GM21576 (cell line): ENCODE data around the gene SLC6A1.

ENCODE experiments used
- ATAC-seq: cut with Tn5 transposase; IDR thresholded peaks from one replicate; pipeline ENCODE4 v1.9.1; 2021; ENCODE audit warnings: mild to moderate bottlenecking, moderate library complexity; ENCODE audit not compliant: unreplicated experiment

The SLC6A1 gene

DNA sequence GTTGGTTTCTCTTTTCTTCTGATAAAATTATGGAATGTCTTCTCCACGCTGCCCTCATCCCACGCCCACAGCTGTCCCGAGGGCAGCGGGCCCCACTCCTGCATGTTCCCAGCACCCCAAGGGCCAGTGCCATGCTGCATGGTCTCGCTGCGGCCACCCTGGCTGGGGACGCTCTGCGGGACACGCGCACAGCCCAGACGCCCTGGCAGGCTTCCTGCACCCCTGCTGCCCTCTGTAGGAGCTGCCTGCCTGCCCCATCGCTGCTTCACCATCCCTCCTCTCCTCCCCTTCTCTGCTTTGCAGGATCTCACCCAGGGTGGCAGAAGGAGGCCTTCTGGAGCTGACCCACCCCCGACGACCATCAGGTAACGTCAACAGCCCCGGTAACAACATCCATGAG, 22.8 kb downstream of the SLC6A1 start:
- no peak for ATAC-seq

DNA sequence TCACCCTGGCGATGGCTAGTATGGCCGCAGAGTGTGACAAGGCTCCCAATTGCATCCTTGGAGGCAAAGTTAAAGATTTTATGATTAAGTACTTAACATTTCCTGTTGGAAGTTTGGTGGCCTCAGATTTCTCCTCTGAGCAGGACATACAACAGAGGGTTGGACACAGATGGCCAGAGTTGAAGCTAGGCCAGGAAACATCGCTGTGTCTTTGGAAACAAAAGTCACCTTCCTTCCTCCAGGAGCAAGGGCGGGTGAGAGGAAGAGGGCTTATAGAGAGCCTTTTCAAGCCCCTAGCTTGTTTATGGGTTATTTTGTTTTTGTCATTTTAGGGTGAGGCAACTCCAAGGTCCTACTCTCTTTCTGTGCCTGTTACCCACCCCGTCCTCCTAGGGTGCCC, 24.2 kb downstream of the SLC6A1 start:
- no peak for ATAC-seq

DNA sequence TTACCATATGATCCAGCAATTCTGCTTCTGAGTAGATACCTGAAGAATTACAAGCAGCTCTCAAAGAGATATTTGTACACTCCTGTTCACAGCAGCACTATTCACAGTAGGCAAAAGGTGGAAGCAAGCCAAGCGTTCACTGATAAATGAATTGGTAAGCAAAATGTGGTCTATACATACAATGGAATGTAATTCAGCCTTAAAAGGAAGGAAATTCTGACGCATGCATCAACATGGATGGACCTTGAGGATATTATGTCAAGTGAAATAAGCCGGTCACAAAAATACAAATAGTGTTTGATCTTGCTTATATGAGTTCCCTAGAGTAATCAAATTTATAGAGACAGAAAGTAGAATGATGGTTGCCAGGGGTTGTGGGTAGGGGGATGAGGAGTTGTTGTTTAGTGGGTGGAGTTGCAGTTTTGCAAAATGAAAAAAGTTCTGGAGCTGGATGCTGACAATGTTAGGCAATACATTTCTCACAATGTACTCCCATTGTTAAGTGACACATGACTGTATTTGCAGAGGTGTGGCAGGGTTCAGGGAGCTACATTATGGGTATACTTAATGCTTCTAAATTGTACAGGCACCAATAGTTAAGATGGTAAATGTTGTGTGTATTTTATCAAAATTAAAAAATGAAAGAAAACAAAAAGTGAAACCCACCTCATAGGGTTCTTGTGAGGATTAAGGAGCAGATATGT, 26.7 kb downstream of the SLC6A1 start:
- ATAC-seq, result no peak

DNA sequence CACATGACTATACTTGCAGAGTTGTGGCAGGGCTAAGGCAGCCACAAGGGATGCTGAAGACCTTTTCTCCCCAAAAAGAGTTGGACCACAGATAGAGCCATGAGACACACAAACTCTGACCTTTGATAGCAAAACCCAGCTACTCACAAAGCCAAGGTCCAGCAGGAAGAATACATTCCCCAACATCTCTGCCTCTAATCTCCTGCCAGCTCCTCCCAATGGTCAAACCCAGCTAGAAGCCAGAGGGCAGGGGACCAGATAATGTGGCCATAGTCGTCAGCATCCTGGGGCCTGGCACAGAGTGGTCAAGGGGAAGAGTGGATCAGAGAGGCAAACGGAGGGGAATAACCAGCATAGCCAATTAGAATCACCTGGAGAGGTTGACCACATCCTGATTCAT, 28.2 kb downstream of the SLC6A1 start:
- ATAC-seq, result no peak

DNA sequence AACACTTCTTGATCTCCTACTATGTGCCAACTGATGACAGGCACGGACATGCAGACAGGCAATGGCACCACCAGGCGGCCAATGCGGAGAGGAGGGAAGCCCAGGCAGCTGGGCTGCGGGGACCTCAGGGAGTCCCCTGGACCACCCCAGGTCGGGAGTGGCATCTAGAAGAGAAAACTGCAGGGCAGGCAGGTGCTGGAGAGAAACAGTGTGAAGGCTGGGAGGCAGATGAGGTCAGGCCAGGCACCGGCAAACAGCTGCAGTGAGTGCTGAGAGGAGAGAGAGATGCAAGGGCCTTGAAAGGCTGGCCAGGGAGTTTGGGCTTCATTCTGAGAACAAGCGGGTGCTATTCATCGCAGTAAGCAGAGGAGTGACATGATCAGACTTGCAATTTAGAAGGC, 29.1 kb downstream of the SLC6A1 start:
- ATAC-seq, result no peak

DNA sequence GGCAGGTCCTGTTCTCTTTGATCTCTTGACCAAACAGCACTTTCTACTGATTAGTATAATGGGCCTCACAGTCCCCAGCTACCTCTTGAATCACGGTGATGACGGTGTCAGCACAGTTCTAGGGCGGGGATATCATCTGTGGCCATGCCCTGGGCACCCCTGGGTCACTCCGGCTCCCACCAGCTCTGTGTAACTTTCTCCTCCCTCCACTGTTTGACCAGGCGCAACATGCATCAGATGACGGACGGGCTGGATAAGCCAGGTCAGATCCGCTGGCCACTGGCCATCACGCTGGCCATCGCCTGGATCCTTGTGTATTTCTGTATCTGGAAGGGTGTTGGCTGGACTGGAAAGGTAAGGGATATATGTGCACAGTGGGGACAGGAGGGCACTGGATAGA, 29.6 kb downstream of the SLC6A1 start:
- no peak for ATAC-seq

DNA sequence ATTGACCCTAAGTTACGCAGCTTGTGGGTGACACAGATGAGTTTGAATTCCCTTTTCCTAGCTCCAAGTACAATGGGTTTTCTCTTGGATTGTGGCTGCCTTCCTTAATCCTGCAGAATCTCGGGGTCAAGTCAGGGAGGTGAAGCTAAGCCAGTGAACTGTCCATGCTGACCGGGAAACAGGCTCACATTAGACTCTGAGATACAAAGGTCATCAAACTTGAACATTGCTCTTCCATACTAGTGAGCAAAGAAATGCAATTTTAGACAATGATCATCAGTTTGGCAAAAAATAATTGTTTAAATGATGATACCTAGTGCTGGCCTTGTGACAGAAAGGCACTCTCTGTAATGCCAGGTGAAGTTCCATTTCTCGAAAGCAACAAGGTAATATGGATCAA, 31.6 kb downstream of the SLC6A1 start:
- no peak for ATAC-seq

DNA sequence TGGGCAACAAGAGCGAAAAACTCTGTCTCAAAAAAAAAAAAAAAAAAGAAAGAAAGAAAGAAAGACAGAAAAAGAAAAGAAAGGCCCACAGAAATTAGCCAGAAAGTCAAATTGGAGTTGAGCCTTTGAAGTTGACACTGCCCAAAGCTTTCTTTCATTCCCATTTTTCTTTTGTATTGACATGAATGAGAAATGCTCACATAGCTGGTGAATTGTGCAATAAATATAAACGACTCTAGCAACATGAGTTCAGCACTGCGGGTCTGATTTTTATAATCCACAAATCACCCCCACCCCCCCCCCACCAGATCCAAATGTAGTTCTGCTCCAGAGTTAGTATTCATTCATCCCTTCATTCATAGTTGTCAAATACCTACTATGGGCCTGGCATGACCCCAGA, 37.4 kb downstream of the SLC6A1 start:
- no peak for ATAC-seq

DNA sequence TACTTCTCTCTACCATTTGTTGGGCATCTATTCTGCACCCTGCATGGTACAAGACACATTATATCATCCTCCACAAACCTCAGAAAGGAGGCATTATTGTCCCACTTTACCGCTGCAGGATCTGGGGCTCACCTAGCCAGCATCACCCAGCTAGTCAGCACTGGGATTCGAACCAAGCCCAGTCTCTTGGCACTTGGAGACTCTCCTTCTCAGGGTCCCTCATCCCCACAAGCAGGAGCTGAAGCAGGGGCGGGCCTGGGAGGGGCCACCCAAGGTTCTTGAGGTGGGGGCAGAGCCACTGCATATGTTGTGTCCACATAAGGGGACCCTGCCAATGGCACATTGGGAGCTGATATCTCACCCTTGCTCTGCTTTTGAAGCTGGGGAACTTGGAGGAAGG, 41.3 kb downstream of the SLC6A1 start:
- no peak for ATAC-seq

DNA sequence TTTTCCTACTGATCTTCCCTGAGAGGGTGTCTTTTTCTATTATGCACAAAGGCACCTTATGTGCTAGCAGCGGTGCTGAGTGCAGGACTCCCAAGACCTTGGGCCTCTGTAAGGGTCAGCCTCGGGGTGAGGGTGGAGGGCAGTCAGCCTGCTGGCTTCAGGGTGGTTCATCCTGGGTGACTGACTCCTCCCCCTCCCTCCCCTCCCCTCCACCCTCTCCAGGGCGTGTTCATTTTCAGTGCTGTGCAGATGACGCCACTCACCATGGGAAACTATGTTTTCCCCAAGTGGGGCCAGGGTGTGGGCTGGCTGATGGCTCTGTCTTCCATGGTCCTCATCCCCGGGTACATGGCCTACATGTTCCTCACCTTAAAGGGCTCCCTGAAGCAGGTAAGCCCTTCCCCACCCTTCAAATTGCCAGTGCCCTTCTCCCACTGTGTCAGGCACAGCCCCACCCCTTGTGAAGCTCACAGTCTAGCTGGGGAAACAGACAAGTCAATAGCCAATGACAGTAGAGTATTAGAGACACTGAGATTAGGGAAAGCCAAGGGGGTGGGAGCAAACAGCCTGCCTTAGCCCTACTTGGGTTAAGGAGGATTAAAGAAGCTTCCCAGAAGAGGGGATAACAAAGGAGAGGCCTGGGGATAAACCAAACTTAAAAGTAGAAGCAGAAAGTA, 41.9 kb downstream of the SLC6A1 start:
- ATAC-seq, result no peak

DNA sequence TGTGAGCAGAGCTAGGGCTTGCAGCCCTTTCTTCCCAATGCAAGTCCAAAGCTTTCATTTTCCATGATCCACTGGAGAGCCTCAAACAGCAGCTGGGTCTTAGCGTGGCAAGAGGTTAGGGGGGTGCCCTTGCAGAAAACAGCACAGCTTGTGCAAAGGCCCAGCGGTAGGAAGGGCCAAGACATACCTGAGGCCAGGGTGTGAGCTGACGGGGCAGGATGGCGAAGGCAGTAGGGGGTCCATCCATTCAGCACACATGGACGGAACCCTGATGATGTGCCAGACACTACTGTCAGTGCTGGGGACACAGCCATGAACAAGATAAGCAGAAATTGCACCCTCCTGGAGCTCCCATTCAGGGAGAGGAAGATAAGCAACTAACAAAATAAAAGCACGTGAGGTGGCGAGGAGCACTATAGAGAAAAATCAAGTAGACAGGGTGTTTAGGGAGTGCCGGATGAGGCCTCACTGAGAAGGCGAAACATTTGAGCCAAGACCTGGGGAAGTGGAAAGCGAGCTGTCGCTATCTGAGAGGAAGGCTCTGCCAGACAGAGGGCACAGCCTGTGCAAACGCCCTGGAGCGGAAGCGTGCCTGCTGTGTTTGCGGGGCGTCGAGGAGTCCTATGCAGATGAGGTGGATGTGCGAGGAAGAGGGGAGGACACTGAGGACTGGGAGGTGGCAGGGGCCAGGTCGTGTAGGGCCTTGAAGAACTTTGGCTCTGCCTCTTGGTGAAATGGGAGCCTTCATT, 43.4 kb downstream of the SLC6A1 start:
- no peak for ATAC-seq

DNA sequence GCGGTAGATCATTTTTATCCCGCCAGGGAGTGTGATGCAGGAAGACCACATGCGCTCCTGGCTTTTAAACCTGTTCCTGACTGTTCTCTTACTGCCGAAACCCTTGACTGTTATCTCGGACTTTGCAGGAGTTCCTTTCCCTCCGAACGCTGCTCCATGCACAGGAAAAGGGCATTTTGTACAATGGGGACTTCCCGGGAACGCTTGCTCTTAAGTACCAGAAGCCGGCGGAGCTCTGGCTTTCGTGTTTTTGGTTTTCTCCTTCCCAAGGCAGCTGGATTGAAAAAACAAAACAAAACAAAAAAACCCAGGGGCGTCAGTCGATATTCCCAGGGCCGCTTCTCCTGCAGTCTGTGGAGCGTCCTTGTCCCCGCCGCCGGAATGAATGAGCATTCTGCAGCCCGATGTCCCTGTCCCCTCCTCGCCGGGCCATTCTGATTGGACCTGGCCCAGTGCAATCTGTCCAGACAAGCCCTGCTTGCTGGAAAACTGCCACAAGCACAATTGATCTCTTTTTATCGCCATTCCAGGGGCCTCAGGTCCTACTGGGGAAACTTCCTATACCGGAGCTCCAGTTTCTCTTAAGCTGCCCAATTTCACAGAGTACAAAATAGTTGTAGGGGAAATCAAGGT, 44.8 kb downstream of the SLC6A1 start:
- ATAC-seq, result no peak

DNA sequence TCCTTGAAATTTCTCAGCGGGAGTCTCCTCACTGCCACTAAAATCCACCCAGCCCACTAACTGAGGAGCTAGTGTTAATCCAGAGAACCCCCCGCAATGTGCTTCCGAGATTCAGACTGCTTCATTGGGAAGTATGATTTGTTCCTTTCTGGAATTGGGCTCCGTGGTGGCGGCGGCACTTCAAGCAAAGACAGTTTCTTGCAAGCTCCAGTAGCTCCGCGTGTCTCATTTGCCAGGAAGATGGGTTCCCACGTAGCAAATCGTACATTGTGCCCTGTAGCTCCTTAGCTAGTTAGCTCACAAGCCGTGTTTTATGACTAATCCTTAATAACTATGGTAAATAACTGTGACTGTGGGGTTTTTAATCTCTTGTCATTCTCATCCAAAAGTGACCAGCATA, 45.4 kb downstream of the SLC6A1 start:
- ATAC-seq, result no peak

DNA sequence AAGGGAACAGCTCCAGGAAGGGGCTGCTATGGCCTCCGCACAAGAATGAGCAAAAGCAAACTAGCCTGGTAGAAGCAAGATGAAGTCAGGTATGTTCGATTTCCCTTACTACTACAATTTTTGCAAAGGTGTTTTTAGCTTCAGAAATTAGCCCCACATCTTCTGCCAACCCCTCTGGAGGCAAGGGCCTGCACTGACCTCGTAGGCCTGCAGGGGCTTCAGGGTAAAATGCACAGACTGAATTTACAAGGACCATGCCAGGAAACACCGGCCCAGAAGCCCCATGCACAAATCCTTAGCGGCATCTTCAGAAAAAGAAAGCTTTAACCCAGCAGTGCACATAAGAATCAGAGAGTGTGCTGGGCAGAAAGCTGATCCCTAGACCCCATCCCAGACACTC, 53.0 kb downstream of the SLC6A1 start:
- ATAC-seq, result no peak

DNA sequence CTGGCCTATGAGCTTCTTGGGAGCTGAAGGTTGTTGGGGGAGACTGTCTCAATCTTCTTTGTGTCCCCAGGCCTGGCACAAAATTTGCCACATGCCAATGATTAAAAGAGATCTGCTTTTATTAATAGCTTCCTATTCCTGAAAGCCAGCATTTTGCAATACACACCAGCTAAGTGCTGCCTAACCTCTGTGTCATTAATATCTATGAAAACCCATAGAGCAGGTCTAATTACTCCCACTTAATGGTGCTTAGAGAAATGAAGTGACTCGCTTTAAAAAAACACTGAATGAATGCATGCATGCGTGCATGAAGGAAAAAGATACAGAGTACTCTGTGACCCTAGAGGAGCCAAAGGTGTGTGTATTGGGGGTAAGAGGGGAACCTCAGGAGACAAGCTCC, 55.0 kb downstream of the SLC6A1 start:
- ATAC-seq, result no peak

DNA sequence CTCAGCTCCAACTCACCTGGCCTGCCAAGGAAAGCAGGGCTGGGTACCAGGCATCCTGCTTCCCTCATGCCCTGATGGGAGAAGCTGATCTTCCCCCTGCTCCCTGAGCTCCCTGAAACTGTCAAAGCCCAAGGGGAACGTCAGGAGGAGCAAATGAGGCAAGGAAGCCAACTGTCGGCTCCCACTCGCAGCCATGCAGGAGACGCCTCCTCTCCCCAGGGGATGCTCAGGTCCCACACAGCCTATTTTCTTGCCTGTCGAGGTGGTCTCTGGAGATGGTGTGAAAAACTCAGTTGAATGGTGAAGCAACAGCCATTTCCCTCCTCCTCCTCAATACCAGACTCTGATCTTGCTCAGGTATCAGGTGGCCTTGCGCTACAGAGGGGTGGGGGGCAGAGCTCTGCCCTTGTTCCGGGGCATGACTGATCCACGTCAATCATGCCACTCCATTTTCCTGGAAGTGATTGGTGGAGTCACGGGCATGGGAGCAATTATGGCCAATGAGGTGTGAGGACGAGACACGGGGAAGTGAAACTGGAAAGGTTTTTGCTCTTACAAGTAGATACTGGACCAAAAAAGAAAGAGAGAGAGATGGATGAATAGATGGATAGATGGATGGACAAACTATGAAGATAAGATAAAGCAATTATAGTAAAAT, 58.2 kb downstream of the SLC6A1 start:
- no peak for ATAC-seq

DNA sequence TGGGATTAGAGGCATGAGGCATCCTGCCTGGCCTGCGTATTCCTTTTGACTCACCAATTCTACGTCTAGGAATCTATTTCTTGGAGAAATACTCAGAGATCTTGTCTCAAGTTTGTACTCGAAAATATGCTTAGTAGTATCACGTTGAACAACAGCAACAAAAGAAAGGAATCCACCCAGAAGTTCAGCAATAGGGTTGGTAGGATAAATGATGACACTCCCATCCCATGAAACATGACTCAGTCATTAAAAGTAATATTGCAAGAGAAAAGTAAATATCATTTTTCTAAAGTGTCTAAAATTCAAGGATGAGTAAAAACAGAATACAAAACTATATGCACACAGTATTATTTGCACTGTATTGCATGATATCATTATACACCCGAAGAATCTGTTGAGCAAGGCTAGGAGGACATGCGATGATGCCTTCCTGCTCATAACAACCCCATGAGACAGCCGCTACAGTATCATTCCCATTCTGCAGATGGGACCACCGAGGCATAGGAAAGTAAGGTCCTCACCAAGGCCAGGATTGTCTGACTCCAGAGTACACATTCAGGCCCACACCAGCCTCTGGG, 61.5 kb downstream of the SLC6A1 start:
- no peak for ATAC-seq

DNA sequence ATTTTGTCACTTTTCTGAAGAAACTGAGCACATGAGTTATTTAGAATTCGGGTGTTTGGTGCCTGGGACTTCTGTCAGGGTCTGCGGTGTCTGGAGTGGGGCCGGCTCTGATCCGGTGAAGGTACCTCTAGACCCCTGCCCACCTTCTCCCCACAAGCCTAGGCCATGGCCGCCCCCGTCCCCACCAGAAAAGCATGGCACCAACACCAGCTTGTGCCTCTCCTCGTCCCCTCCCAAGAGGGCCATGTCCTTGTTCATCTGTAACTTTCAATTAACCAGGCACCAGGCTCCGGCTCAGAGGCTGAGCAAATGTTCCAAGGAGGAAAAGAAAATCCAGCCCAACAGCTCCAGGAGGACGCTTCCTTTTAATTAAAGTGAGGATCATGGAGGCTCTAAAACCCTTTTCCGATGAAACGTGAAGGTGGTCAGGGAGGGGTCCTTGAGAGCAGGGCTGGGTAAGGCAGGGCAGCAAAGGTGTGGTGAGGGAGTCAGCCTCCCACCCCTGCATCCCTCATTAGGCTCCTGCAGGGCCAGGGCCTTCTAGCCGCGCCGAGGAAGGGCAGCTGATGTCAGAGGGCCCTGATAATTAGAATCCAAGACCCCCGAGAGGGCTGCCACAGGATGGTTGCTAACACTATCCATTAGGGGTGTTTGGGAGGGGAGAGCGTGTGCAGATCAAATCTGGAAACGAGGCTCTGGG, 62.3 kb downstream of the SLC6A1 start:
- ATAC-seq, result no peak

DNA sequence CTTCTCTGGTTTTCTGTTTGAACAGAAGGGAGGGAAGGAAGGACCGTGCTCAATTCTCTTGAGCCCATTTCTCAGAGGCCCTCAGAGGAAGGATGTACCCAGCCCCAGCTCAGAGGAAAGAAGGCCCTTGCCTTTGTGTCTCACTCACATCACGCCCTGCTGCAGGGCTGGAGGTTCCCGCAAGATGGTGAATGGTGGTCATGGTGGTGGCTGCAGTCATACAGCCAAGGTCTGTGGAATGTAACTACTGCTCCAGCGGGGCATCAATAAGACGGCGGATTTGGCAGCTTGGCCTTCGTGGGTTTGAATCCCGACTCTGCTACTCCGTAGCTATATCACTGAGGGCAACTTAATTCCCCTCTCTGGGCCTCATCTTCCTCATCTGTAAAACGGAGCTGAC, 62.9 kb downstream of the SLC6A1 start:
- no peak for ATAC-seq

DNA sequence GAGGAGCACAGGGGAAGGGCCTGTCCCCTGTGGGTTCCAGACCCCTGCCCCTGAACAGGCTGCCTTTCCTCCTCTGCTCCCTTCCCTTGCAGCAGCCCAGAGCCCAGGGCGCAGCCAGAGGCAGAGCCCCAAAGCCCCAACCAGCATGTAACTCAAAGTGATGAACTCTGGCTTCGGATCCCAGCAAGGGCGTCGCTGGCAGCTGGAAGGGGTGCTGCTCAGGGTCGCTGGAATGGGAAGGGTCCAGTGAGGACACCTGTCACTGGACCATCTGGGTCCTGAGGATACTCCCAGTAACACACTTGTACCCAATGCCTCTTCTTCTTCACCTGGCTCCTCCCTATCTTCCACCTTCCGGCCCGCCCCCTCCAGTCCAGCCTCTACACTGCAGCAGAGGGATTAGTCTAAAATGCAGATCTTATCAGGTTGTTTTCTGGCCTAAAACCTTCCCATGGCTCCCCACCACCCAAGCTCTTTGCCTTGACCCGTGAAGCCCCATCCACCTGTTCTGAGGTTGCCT, 64.0 kb downstream of the SLC6A1 start:
- no peak for ATAC-seq
